IMR-90 (cell line): ENCODE measurements around the gene ANO1. TPM values are rescaled to one million over a fixed set of nuclear protein-coding genes. Genes with fewer than 3 reads are reported as not detected.

Experiments
- ATAC-seq: fragments of 200-7000 bp; cut with Tn5 transposase; 2 replicates; pipeline ENCODE4 v1.9.1; 2020; ENCODE audit warnings: low read depth, mild to moderate bottlenecking, moderate library complexity
- BruUV-seq: library from RNA; stranded (reverse); fragments of 400-500 nt; replicated peaks from 2 replicates; lab custom pipeline; 2021; lab: Mats Ljungman, UMichigan
- CTCF ChIA-PET: fragments of 300-600 bp; formaldehyde crosslinking; extraction: SDS; loops from one replicate; lab custom pipeline; 2021; ENCODE audit warnings: antibody characterized with exemption; lab: Yijun Ruan, JAX
- POLR2A ChIA-PET: fragments of 300-600 bp; sonication (Branson Sonifier 250); formaldehyde crosslinking; loops from one replicate; lab custom pipeline; 2022; ENCODE audit warnings: antibody characterized with exemption; ENCODE audit not compliant: unreplicated experiment; lab: Charles Lee
- DNase-seq: peaks from one replicate; pipeline ENCODE4 v3.0.0; 2013
- H2AFZ ChIP-seq: replicated peaks from 2 replicates; pipeline ENCODE3; 2013; ENCODE audit warnings: low read length, mild to moderate bottlenecking; ENCODE audit not compliant: poor library complexity
- H2AK5ac ChIP-seq: 2 replicates; pipeline ENCODE4 v1.6.1; 2013; ENCODE audit warnings: low read depth, low read length, inconsistent platforms
- H2AK9ac ChIP-seq: replicated peaks from 2 replicates; pipeline ENCODE3; 2013; ENCODE audit warnings: mild to moderate bottlenecking, low read depth, low read length, moderate library complexity; ENCODE audit not compliant: poor library complexity
- H2BK120ac ChIP-seq: 2 replicates; pipeline ENCODE4 v1.6.1; 2013; ENCODE audit warnings: low read depth, low read length, inconsistent platforms
- H2BK15ac ChIP-seq: 3 replicates; pipeline ENCODE4 v1.6.1; 2013; ENCODE audit warnings: low read depth, low read length, inconsistent platforms
- H2BK20ac ChIP-seq: 2 replicates; pipeline ENCODE4 v1.6.1; 2013; ENCODE audit warnings: low read depth, mild to moderate bottlenecking, inconsistent platforms, low read length, moderate library complexity
- H2BK5ac ChIP-seq: 2 replicates; pipeline ENCODE4 v1.6.1; 2013; ENCODE audit warnings: mild to moderate bottlenecking, low read depth, low read length, inconsistent platforms; ENCODE audit not compliant: poor library complexity, severe bottlenecking
- H3K14ac ChIP-seq: replicated peaks from 2 replicates; pipeline ENCODE4 v1.6.1; 2013; ENCODE audit warnings: low read depth, low read length, inconsistent platforms
- H3K18ac ChIP-seq: 2 replicates; pipeline ENCODE4 v1.6.1; 2013; ENCODE audit warnings: low read depth, low read length, control low read depth
- H3K23ac ChIP-seq: 2 replicates; pipeline ENCODE4 v1.6.1; 2013; ENCODE audit warnings: low read depth, low read length, inconsistent platforms
- H3K27ac ChIP-seq: 2 replicates; pipeline ENCODE4 v1.5.1; 2013; ENCODE audit warnings: mild to moderate bottlenecking, control low read depth, low read length; ENCODE audit not compliant: insufficient read depth
- H3K27me3 ChIP-seq: 2 replicates; pipeline ENCODE4 v1.6.1; 2013; ENCODE audit warnings: low read length; ENCODE audit not compliant: control insufficient read depth, insufficient read depth
- H3K36me3 ChIP-seq: 2 replicates; pipeline ENCODE4 v1.6.1; 2013; ENCODE audit warnings: low read length, mixed read lengths; ENCODE audit not compliant: control insufficient read depth, insufficient read depth
- H3K4ac ChIP-seq: 2 replicates; pipeline ENCODE4 v1.6.1; 2013; ENCODE audit warnings: low read depth, low read length, inconsistent platforms
- H3K4me1 ChIP-seq: 2 replicates; pipeline ENCODE4 v1.6.1; 2013; ENCODE audit warnings: low read length, mixed read lengths; ENCODE audit not compliant: control insufficient read depth, insufficient read depth
- H3K4me2 ChIP-seq: 2 replicates; pipeline ENCODE4 v1.6.1; 2013; ENCODE audit warnings: low read depth, mild to moderate bottlenecking, control low read depth, low read length, moderate library complexity
- H3K4me3 ChIP-seq: 2 replicates; pipeline ENCODE4 v1.5.1; 2013; ENCODE audit warnings: low read depth, mild to moderate bottlenecking, control low read depth, low read length, moderate library complexity; ENCODE audit not compliant: insufficient read depth
- H3K56ac ChIP-seq: 2 replicates; pipeline ENCODE4 v1.6.1; 2013; ENCODE audit warnings: low read length, inconsistent platforms; ENCODE audit not compliant: insufficient read depth; ENCODE audit errors: extremely low read depth
- H3K79me1 ChIP-seq, 2 experiments: 2 replicates each; pipeline ENCODE4 v1.6.1; 2013; ENCODE audit warnings: low read length in 2 of 2, inconsistent platforms in 1 of 2, low read depth in 1 of 2
- H3K9ac ChIP-seq: 2 replicates; pipeline ENCODE4 v1.6.1; 2013; ENCODE audit warnings: low read depth, low read length, control low read depth
- H3K9me1 ChIP-seq: 2 replicates; pipeline ENCODE4 v1.6.1; 2013; ENCODE audit warnings: low read length, inconsistent platforms; ENCODE audit not compliant: insufficient read depth
- H3K9me3 ChIP-seq: 2 replicates; pipeline ENCODE4 v1.6.1; 2013; ENCODE audit warnings: low read length; ENCODE audit not compliant: control insufficient read depth, insufficient read depth
- H4K20me1 ChIP-seq: 2 replicates; pipeline ENCODE4 v1.6.1; 2013; ENCODE audit warnings: low read length, inconsistent platforms; ENCODE audit not compliant: insufficient read depth
- H4K5ac ChIP-seq: 2 replicates; pipeline ENCODE4 v1.6.1; 2013; ENCODE audit warnings: mild to moderate bottlenecking, low read depth, low read length, control low read depth
- H4K8ac ChIP-seq, 2 experiments: 2 replicates each; pipeline ENCODE4 v1.6.1; 2013; ENCODE audit warnings: low read depth in 2 of 2, low read length in 2 of 2, control low read depth in 1 of 2, inconsistent platforms in 1 of 2
- H4K91ac ChIP-seq: 2 replicates; pipeline ENCODE4 v1.6.1; 2013; ENCODE audit warnings: low read depth, low read length, inconsistent platforms; ENCODE audit not compliant: insufficient read depth
- BHLHE40 ChIP-seq: fragments of 150-350 bp; IDR thresholded peaks from 2 replicates; pipeline ENCODE4 v1.6.1; 2016; ENCODE audit warnings: mild to moderate bottlenecking, low read depth, low read length
- CHD1 ChIP-seq: IDR thresholded peaks from 2 replicates; pipeline ENCODE4 v1.6.1; 2012; ENCODE audit warnings: low read depth, low read length, improper control_type of control experiment
- FOS ChIP-seq: fragments of 150-350 bp; IDR thresholded peaks from 2 replicates; pipeline ENCODE4 v1.6.1; 2016; ENCODE audit warnings: low read depth, low read length
- MAFK ChIP-seq: IDR thresholded peaks from 2 replicates; pipeline ENCODE4 v1.6.1; 2012; ENCODE audit warnings: low read depth, low read length, improper control_type of control experiment
- MAZ ChIP-seq: IDR thresholded peaks from 2 replicates; pipeline ENCODE4 v1.6.1; 2012; ENCODE audit warnings: low read depth, mild to moderate bottlenecking, low read length, improper control_type of control experiment, moderate library complexity, borderline replicate concordance
- MXI1 ChIP-seq: IDR thresholded peaks from 2 replicates; pipeline ENCODE4 v1.6.1; 2012; ENCODE audit warnings: low read depth, mild to moderate bottlenecking, low read length, moderate library complexity, borderline replicate concordance
- NFE2L2 ChIP-seq: fragments of 150-350 bp; IDR thresholded peaks from 2 replicates; pipeline ENCODE4 v1.6.1; 2016; ENCODE audit warnings: low read depth, mild to moderate bottlenecking, low read length
- POLR2A ChIP-seq: IDR thresholded peaks from 2 replicates; pipeline ENCODE4 v1.6.1; 2012; ENCODE audit warnings: mild to moderate bottlenecking, low read depth, low read length
- RAD21 ChIP-seq: IDR thresholded peaks from 2 replicates; pipeline ENCODE4 v1.6.1; 2012; ENCODE audit warnings: low read length, improper control_type of control experiment
- RFX5 ChIP-seq: IDR thresholded peaks from 2 replicates; pipeline ENCODE4 v1.8.0; 2012; ENCODE audit warnings: low read depth, mild to moderate bottlenecking, low read length, moderate library complexity
- SMC3 ChIP-seq: fragments of 150-350 bp; IDR thresholded peaks from 2 replicates; pipeline ENCODE4 v1.6.1; 2016; ENCODE audit warnings: low read depth, mild to moderate bottlenecking, antibody characterized with exemption, low read length, moderate library complexity
- WGBS, 2 experiments: methylation state at CpG; one replicate each; pipeline versions ENCODE4 v1.1.5 to v1.1.7; 2013; ENCODE audit warnings: missing lambda C conversion rate in 2 of 2; ENCODE audit not compliant: insufficient read length in 1 of 2; ENCODE audit errors: extremely low coverage in 2 of 2; 5-methylcytosine and 5-hydroxymethylcytosine counted together
- dilution Hi-C: fragments of 300-500 bp; cut with HindIII; formaldehyde crosslinking; loops from one replicate; pipeline ENCODE4 v1.14.3; 2018; ENCODE audit warnings: low sequenced_read_pairs; ENCODE audit not compliant: unreplicated experiment
- in situ Hi-C: fragments of 300-500 bp; cut with MboI; formaldehyde crosslinking; loops from 3 replicates; pipeline ENCODE4 v1.14.3; 2019; ENCODE audit warnings: low sequenced_read_pairs, inconsistent platforms, mixed read lengths
- intact Hi-C: fragments of 100-400 bp; cut with micrococcal nuclease; formaldehyde crosslinking; loops from 2 replicates; pipeline ENCODE4 v1.10.0; 2022
- polyA plus RNA-seq, 3 experiments: library from polyadenylated mRNA; depleted of rRNA; stranded (reverse); fragments of >200 nt; gene quantifications; 2 replicates each; pipeline ENCODE4 v1.2.3, GENCODE V29; 2012; ENCODE audit warnings: low replicate concordance in 1 of 3
- total RNA-seq: library from RNA; depleted of rRNA; stranded (reverse); fragments of >200 nt; gene quantifications from 2 replicates; pipeline ENCODE4 v1.2.3, GENCODE V29; 2012
- TF ChIP-seq, protein P1 (sequence below): fragments of 150-350 bp; IDR thresholded peaks from 2 replicates; pipeline ENCODE4 v1.6.1; 2016; ENCODE audit warnings: low read depth, mild to moderate bottlenecking, low read length, moderate library complexity, borderline replicate concordance
- TF ChIP-seq, protein P2 (sequence below): conservative IDR thresholded peaks from 2 replicates; pipeline ENCODE4 v1.5.1; 2012; ENCODE audit warnings: mild to moderate bottlenecking, low read depth, low read length, improper control_type of control experiment

The ANO1 gene
- total and polyA plus RNA-seq, 2 of the 4 experiments (the other 2 are of a cell fraction): 4.1 to 10.7 TPM

DNA sequence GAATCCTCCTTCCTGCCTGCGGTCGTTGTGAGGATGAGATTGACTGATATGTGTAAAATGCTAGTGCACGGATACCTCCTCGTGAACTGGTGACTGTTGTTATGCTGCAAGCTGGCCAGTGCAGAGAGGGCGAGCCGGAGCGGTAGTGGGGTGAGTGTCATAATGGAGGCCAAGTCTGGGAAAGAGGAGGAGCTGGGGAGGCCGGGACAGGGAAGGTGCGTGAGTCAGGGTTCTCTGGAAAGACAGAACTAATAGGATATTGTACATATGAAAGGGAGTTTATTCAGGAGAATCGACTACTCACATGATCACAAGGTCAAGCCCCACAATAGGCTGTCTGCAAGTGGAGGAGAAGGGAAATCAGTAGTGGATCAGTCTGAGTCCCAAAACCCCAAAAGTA, 68.2 kb downstream of the ANO1 start:
- Histone ChIP-seq H3K27me3 (no peaks in the 10 kb centered on the region), H3K4ac (no peak overlapping the region), H4K91ac (no peak overlapping the region), H3K79me1 (no peaks in the 10 kb centered on the region), H3K4me3 (no peak overlapping the region), H3K9me3 (no peaks in the 10 kb centered on the region), H3K4me1 (peaks cover 11% of the 10 kb centered on the region), H3K56ac (no peak overlapping the region), H2AK9ac (no peak overlapping the region), H2BK5ac (no peak overlapping the region), H4K5ac (no peak overlapping the region), H3K27ac (no peak overlapping the region), H2BK15ac (no peak overlapping the region), H2BK120ac (no peak overlapping the region), H2BK20ac (no peak overlapping the region), H3K36me3 (no peaks in the 10 kb centered on the region; the same call in 1 of the 2 replicates), H3K14ac (no peak overlapping the region), H2AK5ac (no peak overlapping the region), H4K8ac (no peak overlapping the region), H3K4me2 (no peak overlapping the region), H3K9ac (no peak overlapping the region), H3K23ac (no peak overlapping the region), H3K18ac (no peak overlapping the region), H3K9me1 (no peaks in the 10 kb centered on the region; the same call in 1 of the 2 replicates), H2AFZ (no peak overlapping the region), H4K20me1 (no peaks in the 10 kb centered on the region)
- ChIA-PET CTCF (no interaction called here), POLR2A (no interaction called here)
- 85% methylated on average over 6 of the region's 10 CpGs; no CpG with 5 or more reads in 1 of the 2 experiments for WGBS, 2 experiments
- ATAC-seq: no peak
- dilution Hi-C loops (no loop called here), in situ Hi-C loops (no loop called here), intact Hi-C loops (no loop called here)
- no TSS peak for BruUV-seq
- DNase-seq: no peak
- TF ChIP-seq POLR2A: no peak
- TF ChIP-seq, protein P1, sequence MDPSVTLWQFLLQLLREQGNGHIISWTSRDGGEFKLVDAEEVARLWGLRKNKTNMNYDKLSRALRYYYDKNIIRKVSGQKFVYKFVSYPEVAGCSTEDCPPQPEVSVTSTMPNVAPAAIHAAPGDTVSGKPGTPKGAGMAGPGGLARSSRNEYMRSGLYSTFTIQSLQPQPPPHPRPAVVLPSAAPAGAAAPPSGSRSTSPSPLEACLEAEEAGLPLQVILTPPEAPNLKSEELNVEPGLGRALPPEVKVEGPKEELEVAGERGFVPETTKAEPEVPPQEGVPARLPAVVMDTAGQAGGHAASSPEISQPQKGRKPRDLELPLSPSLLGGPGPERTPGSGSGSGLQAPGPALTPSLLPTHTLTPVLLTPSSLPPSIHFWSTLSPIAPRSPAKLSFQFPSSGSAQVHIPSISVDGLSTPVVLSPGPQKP: no peak
- no peak for TF ChIP-seq SMC3
- TF ChIP-seq NFE2L2: no peak
- TF ChIP-seq MXI1: no peak
- TF ChIP-seq RAD21: no peak
- TF ChIP-seq CHD1: no peak
- no peak for TF ChIP-seq FOS
- no peak for TF ChIP-seq RFX5
- TF ChIP-seq, protein P2, sequence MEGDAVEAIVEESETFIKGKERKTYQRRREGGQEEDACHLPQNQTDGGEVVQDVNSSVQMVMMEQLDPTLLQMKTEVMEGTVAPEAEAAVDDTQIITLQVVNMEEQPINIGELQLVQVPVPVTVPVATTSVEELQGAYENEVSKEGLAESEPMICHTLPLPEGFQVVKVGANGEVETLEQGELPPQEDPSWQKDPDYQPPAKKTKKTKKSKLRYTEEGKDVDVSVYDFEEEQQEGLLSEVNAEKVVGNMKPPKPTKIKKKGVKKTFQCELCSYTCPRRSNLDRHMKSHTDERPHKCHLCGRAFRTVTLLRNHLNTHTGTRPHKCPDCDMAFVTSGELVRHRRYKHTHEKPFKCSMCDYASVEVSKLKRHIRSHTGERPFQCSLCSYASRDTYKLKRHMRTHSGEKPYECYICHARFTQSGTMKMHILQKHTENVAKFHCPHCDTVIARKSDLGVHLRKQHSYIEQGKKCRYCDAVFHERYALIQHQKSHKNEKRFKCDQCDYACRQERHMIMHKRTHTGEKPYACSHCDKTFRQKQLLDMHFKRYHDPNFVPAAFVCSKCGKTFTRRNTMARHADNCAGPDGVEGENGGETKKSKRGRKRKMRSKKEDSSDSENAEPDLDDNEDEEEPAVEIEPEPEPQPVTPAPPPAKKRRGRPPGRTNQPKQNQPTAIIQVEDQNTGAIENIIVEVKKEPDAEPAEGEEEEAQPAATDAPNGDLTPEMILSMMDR: no peak
- no peak for TF ChIP-seq MAZ
- no peak for TF ChIP-seq BHLHE40
- no peak for TF ChIP-seq MAFK
